SW 1271 (cell line): ENCODE results near the gene DSG2.
A peak's percentile ranks its signal among the peaks of the same experiment; 100 is the strongest.
"Not testable (repeated sequence)": the region's sequence is repeated elsewhere in the genome, so short reads cannot be mapped to it uniquely, and the experiment has no call there.

Experiments
- DNase-seq, 2 experiments: peaks; one replicate each; lab custom pipeline; 2025; lab: John Stamatoyannopoulos, UW

DSG2 gene

DNA sequence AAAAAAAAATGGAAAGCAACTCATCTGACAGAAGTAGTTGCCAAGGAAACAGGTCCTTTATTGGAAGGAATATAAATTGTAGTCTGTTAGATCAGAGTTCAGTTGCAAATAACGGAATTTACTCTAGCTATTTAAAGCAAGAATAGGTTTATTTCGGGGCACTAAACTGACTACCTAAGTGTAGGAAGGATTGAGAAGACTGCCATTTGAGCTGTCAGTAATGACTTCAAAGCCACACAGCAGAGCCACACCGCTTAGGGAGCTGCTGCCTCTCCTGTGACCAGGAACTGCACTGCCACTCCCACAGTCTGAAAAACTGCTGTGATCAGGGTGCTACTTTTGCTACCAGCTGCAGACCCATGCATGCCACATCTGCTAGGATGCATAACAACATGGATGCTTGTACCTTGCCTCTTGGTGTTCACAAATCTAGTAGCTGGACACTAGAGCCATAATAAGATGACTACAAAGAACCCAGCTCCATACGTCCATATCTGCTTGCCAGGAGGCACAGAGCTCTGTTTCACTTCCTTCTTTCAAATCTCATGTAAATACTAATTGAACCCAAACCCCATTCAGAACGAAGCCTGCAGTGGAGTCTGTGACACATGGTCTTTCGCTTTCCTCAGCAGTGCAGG is 2.2 kb downstream of the DSG2 start:
- DNase-seq = no peak

DNA sequence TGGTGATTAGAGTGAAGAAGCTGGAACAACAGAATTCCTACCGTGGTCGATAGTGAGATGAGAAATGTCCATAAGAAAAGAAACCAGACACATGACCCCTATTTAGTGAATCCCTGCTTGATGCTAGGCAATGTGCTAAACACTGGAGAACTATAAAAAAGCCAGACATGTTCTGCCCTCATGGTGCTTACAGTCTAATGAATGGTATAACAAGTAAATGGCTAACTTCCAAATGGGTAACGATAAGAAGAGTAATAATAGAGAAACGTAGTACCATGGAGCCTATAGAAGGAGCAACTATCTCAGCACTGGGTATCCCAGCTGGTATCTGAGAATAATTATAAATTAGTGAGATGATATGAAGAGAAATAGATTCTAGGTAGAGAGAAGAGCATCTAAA is 5.0 kb downstream of the DSG2 start:
- DNase-seq = no peak

DNA sequence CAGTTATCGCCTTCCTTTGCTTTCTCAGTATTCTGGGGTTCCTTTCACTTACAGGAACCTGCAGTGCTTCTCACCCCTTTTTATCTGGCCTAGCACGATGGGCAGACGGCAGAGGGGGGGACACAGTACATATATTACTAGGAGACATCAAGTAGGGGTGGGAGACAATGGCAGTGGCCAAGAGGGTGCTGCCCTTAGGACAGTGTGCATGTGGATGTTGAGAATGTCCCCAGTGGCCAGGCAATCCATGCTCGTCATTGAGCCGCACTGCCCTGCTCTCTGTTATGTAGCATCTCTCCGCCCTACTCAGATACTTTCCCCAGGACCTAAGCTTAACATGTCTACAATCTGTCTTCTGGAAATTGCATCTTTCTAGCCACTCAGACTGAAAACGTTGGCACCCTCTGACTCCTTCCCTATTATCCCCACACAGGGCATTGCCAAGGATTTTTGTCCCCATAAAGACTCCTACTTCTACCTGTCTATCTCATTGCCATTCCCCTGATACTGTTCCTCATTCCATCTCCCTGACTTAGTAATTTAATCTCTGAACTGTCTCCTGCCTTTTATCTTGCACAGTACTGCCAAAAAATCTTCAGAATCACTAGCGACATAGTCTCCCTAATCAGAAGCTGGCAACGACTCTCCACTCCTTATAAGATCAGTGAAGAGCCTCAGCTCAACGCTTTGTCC is 6.6 kb downstream of the DSG2 start:
- no peak for DNase-seq

DNA sequence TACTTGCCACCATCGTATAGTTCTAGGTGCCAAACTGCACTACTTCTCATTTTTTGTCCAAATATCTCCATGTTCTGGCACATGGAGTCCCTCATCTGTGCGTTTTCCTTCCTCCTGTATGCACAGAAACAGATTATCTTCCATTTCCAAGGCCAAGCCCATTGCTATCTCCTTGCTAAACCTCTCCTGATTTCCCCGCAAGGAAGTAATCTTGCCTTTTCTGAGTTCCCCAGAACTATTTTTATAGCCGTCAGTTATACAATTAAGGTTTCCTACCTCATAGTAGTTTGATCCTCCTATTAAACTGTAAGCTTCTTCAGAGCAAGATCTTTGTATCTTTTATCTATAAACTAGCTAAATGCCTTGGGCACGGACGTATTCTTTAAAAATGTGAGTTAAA is 7.2 kb downstream of the DSG2 start:
- no peak for DNase-seq

DNA sequence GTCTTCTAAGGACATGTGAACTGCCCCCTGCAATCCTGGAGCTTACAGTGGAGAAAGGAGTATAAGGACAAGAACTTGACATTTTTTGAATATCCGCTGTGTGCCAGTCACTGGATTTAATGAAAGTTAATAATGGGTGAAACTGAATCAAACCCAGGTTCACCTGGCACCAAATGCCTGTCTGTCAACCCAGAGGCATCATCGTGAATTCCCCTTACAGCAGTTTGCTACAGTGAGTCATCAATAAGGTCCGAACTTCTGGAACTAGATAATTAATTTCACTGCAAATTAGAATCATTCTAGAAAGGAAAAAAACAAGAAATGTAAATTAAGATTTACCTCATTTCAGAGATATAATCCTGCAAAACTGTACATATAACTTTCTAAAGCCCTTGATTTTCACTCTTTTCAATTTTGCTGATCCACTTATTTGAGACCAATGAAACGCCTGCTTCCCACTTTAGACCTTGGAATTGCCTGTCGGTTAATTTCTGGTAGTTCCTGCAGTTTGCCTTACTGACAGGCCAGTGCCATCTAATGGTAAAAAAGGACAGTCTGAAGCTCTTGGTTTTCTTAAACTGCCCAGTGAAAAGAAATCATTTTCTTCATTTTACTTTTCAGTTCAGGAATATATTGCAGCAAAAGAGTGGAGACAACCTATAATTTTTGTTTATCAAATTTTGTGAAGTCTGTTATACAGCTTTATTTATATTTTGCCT is 8.2 kb downstream of the DSG2 start:
- DNase-seq = peak in 1 of 2 experiments; percentile 24

DNA sequence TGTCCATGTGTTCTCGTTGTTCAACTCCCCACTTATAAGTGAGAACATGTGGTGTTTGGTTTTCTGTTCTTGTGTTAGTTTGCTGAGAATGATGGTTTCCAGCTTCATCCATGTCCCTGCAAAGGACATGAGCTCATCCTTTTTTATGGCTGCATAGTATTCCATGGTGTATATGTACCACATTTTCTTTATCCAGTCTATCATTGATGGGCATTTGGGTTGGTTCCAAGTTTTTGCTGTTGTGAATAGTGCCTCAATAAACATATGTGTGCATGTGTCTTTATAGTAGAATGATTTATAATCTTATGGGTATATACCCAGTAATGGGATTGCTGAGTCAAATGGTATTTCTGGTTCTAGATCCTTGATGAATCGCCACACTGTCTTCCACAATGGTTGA is 9.1 kb downstream of the DSG2 start:
- DNase-seq = not testable (repeated sequence)

DNA sequence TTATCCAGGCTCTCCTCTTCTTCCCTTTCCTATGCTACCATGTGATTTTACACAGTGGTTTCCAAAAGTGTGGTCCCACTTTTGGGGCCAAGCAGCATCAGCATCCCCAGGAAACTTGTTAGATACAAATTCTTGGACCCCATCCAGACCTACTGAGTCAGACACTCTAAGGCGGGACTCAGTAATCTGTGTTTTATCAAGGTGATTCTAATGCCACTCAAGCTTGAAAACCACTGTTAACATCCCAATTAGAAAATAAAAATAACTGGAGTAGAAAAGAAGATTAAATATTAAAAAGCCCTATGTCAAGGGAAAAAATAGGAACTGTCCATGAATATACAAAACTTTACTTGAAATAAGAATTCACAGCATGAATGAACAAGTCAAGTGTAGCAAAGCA is 10.8 kb downstream of the DSG2 start:
- DNase-seq = no peak

DNA sequence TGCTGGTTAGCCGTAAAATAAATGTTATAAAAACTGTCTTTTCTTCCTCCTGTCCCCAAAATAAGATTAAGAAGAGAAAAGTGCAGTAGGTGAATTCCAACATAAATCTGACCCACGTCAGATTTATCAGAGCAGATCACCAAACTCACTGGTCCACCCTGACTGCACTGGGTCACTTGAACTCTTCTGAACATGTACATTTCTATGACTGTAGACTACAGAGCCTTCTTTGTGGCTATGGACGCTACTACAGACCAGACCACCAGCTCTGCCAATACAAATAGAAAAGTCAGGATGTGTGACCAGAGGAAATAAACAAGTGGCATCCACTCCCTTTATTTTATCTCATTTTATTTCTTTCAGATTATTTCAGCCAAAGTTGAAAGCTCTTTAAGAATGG is 11.6 kb downstream of the DSG2 start:
- no peak for DNase-seq

DNA sequence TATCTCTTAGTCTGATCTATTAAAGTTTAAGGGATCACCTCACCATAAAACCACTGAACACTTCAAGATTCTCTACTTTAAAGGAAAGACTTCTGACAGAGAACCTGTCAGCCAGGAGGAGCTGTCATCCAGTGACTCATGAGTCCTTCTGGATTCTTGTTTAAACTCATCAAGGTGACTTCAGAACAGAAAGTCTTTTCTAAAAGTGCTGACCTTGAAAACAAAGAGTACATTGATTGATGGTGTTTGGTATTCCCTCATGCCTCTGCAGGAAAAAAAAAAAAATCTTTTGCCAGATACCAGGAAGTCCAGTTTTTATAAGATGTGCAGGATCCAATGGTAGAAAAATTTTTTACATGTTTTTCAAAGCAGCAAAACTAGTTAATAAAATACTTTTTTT is 12.3 kb downstream of the DSG2 start:
- DNase-seq = no peak

DNA sequence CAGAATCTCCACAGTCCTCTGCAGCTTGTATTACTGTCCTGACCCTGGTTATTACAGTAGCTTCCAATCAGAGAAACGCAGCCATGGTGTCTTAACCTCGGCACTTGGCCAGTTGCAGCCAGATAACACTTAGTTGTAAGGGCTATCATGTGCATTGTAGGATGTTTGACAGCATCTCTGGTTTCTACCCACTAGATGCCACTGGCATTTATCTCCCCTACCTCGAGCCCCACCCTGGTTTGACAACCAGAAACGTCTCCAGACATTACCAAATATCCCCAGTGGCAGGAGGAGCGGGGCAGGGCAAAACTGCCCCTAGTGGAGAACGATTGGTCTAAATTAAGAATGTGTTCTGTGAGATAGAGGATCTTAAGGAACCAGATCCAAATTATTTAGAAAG is 13.1 kb downstream of the DSG2 start:
- DNase-seq = no peak

DNA sequence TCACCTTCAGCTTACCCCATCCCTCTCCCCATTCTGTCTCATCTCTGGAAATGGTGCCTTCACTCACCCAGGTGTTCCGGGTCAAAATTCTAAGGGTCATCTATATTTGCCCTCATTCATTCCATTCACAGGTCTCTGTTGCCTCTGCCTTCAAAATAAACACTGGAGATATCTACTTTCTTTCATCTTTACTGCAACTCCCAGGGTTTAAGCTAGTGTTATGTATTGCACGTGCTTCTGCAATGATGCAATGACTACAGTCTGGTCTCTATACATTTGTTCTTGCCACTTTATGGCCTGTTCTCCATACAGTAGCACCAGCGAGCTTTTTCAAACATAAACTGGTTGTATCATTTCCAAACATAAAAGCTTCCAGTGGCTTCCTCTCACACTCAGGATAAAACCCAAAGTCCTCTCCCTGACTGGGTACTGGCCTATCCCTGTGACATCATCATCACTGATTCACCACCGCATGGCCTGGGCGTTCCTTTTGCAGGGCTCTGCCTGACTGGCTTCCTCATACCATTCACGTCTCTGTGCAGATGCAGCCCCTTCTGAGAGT is 14.3 kb downstream of the DSG2 start:
- no peak for DNase-seq

DNA sequence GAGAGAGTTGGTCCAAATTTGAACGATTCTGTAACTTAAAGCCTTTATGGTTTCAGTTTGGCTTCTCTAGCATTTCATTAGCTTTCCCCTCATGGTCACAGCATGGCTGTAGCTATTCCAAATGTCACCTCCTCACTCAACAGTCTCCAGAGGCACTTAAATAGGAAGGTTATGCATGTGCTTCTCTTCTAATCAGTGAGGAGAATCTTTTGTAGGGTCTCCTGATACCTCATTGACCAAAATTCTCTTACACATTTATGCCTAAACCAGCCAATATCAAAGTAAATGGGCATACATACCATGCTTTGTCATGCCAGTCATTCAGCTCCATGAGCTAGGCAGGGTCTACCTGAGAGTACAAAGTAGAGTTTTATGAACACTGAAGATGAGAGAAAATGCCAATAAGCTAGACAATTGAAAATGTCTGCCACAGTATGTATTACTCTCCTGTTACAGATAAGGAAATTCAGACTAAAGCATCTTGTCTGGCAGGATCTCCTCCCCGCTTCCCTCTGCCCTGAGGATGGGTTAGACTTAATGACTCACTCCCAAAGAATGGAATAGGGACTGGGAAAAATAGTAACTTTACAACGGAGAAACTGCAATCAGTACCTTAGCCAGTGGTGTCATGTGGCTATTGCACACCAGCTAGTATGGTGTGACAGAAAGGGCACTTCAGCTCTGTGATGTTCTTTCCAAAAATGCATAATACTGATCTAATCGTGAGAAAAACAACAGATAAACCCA is 15.4 kb downstream of the DSG2 start:
- peak in 1 of 2 experiments; percentile 21 for DNase-seq

DNA sequence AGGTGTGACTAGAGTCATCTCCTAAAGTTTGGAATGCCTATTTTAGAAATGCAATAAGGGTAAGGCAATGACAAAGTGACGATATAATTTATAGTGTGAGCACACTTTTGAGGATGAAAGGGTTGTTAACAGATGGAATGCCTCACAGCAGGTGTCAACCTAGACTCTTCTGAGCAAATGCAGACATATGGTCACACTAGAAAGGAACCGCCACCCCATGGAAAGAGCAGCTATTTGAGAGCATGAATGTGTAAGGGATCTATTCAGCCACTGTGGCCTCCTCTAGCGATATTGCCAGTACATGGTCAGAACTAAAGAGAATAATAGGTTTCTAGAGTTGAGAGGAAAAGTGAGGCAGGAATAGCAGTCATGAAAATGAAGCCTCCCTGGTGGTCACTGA is 18.5 kb downstream of the DSG2 start:
- DNase-seq = no peak

DNA sequence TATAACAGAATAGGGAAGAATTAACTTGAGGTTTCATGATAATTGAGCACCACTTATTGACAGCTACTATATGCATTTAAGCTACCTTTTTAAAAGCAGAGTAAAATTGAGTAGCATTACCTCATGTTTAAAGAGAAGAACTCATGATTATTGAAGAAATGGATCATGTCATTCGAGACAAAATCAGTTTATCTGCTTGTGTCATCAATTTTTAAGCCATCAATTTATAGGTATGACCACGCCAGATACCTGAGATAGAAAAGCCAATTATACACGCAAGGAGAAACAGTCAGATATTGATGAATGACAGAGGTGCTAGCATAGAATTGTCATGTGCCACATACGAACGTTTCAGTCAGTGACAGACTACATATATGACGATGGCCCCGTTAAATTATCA is 28.4 kb downstream of the DSG2 start:
- DNase-seq = no peak

DNA sequence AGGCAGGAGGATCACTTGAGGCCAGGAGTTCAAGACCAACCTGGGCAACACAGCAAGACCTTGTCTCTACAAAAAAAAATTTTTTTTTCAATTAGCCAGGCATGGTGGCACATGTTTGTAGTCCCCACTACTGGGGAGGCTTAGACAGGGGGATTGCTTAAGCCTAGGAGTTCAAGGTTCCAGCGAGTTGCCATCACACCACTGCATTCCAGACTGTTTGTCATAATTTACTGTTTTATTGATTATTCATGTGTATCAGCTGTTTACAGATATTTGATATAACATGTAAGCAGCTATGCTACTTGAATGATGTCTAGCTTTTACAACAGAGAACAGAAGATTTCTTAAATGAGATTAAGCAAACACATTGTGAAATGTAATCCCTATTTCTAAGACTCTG is 35.3 kb downstream of the DSG2 start:
- no peak for DNase-seq

DNA sequence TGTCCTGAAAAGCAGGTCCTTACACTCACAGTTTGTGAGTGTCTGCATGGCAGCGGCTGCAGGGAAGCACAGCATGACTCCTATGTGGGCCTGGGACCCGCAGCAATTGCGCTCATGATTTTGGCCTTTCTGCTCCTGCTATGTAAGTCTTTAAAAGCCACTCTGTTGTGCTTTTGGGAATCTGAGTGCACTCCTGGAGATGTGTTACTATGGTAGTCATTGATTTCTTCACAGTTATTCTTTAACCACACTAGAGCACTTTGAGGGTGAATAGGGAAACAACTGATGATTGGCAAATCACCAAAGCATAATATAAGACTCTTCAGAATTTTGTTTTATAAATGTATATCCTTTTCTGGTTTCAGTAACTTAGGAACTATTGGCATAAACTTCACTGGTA is 40.9 kb downstream of the DSG2 start:
- DNase-seq = no peak

DNA sequence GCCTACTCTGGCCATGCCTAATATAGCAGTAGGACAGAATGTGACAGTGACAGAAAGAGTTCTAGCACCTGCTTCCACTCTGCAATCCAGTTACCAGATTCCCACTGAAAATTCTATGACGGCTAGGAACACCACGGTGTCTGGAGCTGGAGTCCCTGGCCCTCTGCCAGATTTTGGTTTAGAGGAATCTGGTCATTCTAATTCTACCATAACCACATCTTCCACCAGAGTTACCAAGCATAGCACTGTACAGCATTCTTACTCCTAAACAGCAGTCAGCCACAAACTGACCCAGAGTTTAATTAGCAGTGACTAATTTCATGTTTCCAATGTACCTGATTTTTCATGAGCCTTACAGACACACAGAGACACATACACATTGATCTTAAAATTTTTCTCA is 48.5 kb downstream of the DSG2 start:
- no peak for DNase-seq

DNA sequence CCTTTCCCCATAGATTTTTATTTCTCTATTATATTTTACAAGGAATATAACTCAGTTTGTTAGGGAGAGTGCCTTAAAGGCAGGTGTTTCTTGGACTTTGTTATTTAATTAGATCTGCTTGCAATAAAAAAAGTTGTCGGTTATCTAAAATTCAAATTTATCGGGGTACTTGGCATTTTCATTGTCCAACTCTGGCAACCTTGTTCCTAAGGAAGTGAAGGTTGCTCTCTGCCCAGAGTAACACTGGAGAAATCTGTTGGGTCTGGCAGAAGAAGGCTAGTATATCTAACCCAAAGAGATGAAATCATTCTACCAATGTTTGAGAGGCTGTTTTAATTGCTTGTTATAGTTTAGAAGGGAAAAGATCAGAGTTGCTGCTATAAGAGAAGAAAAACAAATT is 50.9 kb downstream of the DSG2 start:
- DNase-seq = no peak

DNA sequence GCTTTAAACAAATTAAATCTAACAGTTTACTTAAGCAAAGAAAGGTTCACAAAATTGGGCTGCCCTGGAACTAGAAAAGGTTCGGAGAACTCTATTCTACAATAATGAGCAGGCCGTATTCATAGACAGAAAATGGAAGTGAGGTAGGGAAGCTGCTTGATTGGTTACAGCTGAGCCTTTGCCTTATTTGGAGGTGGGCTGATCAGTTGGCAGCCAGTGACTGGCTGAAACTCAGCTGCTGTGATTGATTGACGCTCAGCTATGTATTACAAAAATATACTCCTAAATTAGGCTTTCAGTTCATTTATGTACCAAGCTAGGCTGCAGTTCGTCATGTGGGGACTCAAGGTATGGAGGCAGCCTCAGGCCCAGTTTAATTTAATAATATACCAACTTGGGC is 51.4 kb downstream of the DSG2 start:
- DNase-seq = no peak

DNA sequence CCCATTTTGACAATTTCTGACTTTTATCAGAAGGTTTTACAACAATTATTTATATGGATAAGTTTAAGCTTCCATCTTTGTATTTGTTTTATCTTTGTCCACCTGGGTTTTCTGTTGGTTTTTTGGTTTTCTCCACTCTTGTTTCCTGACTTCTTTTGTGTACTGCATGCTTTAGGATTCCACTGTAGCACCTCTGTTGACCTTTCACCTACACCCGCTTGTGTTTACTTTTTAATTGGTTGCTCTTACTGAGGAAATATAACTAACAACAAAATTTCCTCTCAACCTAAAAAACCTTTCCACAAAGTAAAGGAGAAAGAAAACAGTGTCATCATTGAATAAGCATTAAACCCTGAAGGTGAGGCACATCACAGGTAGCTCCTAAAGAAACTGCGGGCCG is 53.9 kb downstream of the DSG2 start:
- DNase-seq = no peak

DNA sequence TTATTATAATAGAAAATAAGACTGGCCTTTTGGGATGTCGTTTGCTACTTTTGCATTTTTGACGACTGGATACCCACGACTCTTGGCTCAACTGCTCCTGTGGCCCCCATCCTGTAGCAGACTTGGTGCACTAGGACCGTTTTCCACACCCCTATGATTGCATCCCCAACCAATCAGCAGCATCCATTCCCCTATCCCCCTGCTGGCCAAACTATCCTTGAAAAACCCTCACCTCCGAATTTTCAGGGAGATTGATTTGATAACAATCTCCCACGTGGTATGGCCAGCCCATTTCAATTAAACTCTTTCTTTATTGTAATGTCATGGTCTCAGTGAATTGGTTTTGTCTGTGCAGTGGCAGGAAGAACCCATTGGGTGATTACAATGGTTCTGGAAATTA is 55.8 kb downstream of the DSG2 start:
- no peak for DNase-seq

DNA sequence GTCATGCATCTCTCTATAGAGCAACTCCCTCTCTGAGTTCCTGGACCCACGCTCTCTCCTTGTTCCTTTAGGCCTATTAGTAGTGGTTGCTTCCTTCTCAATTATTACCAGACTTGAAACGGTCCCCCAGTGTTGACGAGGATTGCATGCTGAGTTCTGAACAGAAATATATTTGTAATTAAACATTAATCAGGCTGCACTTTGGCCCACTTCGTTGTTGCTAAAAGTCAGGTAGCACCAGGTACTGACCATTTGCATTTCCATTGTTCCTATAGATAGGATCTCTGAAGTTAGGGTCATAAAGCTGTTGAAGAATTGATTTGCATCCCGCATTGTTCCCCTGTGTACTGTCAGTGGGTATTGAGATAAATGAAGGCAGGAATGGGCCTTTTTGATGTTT is 56.8 kb downstream of the DSG2 start:
- no peak for DNase-seq
